ENCODE data around the gene EIF4A3. TPM values are rescaled to one million over a fixed set of nuclear protein-coding genes. Genes with fewer than 3 reads are reported as not detected.
A peak's percentile ranks its signal among the peaks of the same experiment; 100 is the strongest.

EIF4A3 gene
- total RNA-seq, 1 donor from 2014 or later: 76.6 TPM

DNA sequence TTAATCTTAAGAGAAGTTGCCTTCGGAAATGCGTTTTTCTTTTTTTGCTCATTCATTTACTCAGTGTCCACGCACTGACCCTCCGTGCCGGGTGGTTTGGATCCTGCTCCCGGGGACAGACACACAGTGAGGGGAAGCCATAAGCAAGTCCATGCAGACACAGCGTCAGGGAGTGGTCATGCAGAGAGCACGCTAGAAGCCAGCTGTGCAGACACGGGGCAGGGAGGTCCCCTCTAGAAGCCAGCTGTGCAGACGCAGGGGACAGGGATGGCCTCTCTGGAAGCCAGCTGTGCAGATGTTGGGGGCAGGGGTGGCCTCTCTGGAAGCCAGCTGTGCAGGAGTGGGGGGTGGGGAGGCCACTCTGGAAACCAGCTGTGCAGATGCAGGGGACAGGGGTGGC lies 40.8 kb downstream of the EIF4A3 start:
- no peak for DNase-seq (ENCODE audit: low spot score)
- peaks cover 7% of the 10 kb centered on the region for H3K4me1 Mint-ChIP-seq (ENCODE audit: unreplicated experiment)
- H3K9me3 Mint-ChIP-seq (ENCODE audit: unreplicated experiment): no peaks in the 10 kb centered on the region
- H3K36me3 Mint-ChIP-seq (ENCODE audit: low read depth, unreplicated experiment): peaks cover 13% of the 10 kb centered on the region
- peaks cover 9% of the 10 kb centered on the region for H3K27me3 Mint-ChIP-seq (ENCODE audit: unreplicated experiment)
- TF ChIP-seq, protein P1, sequence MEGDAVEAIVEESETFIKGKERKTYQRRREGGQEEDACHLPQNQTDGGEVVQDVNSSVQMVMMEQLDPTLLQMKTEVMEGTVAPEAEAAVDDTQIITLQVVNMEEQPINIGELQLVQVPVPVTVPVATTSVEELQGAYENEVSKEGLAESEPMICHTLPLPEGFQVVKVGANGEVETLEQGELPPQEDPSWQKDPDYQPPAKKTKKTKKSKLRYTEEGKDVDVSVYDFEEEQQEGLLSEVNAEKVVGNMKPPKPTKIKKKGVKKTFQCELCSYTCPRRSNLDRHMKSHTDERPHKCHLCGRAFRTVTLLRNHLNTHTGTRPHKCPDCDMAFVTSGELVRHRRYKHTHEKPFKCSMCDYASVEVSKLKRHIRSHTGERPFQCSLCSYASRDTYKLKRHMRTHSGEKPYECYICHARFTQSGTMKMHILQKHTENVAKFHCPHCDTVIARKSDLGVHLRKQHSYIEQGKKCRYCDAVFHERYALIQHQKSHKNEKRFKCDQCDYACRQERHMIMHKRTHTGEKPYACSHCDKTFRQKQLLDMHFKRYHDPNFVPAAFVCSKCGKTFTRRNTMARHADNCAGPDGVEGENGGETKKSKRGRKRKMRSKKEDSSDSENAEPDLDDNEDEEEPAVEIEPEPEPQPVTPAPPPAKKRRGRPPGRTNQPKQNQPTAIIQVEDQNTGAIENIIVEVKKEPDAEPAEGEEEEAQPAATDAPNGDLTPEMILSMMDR (IDR thresholded peaks at IDR 0.05; ENCODE audit: unreplicated experiment): no peak
- peak overlapping the region; percentile 40 for H3K27ac Mint-ChIP-seq (ENCODE audit: unreplicated experiment)
- no peak overlapping the region for H3K4me3 Mint-ChIP-seq (ENCODE audit: unreplicated experiment)

DNA sequence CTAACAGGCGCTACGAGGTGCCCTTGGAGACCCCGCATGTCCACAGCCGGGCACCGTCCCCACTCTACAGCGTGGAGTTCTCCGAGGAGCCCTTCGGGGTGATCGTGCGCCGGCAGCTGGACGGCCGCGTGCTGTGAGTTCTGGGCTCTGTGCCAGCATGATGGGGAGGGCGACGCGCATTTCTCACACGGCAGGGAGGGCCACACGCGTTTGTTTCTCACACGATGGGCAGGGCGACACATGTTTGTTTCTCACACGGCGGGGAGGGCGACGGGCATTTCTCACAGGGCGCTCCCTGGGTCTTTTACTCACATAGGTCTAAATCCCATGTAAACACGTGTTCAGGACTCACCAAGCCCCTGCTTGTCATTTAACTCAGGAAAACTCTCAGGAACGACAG lies 41.2 kb downstream of the EIF4A3 start:
- H3K4me1 Mint-ChIP-seq (ENCODE audit: unreplicated experiment): peaks cover 9% of the 10 kb centered on the region
- TF ChIP-seq, protein P1 (IDR thresholded peaks at IDR 0.05; ENCODE audit: unreplicated experiment): no peak
- H3K27me3 Mint-ChIP-seq (ENCODE audit: unreplicated experiment): peaks cover 11% of the 10 kb centered on the region
- no peak overlapping the region for H3K4me3 Mint-ChIP-seq (ENCODE audit: unreplicated experiment)
- H3K36me3 Mint-ChIP-seq (ENCODE audit: low read depth, unreplicated experiment): peaks cover 12% of the 10 kb centered on the region
- H3K9me3 Mint-ChIP-seq (ENCODE audit: unreplicated experiment): no peaks in the 10 kb centered on the region
- no peak for DNase-seq (ENCODE audit: low spot score)
- peak overlapping the region; percentile 40 for H3K27ac Mint-ChIP-seq (ENCODE audit: unreplicated experiment)

DNA sequence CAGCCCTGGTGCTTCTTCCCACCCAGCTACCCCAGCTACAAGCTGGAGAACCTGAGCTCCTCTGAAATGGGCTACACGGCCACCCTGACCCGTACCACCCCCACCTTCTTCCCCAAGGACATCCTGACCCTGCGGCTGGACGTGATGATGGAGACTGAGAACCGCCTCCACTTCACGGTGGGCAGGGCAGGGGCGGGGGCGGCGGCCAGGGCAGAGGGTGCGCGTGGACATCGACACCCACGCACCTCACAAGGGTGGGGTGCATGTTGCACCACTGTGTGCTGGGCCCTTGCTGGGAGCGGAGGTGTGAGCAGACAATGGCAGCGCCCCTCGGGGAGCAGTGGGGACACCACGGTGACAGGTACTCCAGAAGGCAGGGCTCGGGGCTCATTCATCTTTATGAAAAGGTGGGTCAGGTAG lies 42.0 kb downstream of the EIF4A3 start:
- H3K27ac Mint-ChIP-seq (ENCODE audit: unreplicated experiment): no peak overlapping the region
- no peak for DNase-seq (ENCODE audit: low spot score)
- peaks cover 9% of the 10 kb centered on the region for H3K4me1 Mint-ChIP-seq (ENCODE audit: unreplicated experiment)
- H3K27me3 Mint-ChIP-seq (ENCODE audit: unreplicated experiment): peaks cover 13% of the 10 kb centered on the region
- TF ChIP-seq, protein P1 (IDR thresholded peaks at IDR 0.05; ENCODE audit: unreplicated experiment): no peak
- peaks cover 12% of the 10 kb centered on the region for H3K36me3 Mint-ChIP-seq (ENCODE audit: low read depth, unreplicated experiment)
- no peaks in the 10 kb centered on the region for H3K9me3 Mint-ChIP-seq (ENCODE audit: unreplicated experiment)
- H3K4me3 Mint-ChIP-seq (ENCODE audit: unreplicated experiment): no peak overlapping the region

DNA sequence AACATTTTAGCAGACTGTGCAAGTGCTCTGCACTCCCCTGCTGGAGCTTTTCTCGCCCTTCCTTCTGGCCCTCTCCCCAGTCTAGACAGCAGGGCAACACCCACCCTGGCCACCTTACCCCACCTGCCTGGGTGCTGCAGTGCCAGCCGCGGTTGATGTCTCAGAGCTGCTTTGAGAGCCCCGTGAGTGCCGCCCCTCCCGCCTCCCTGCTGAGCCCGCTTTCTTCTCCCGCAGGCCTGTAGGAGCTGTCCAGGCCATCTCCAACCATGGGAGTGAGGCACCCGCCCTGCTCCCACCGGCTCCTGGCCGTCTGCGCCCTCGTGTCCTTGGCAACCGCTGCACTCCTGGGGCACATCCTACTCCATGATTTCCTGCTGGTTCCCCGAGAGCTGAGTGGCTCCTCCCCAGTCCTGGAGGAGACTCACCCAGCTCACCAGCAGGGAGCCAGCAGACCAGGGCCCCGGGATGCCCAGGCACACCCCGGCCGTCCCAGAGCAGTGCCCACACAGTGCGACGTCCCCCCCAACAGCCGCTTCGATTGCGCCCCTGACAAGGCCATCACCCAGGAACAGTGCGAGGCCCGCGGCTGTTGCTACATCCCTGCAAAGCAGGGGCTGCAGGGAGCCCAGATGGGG lies 42.5 kb downstream of the EIF4A3 start:
- H3K4me1 Mint-ChIP-seq (ENCODE audit: unreplicated experiment): peaks cover 9% of the 10 kb centered on the region
- peaks cover 14% of the 10 kb centered on the region for H3K27me3 Mint-ChIP-seq (ENCODE audit: unreplicated experiment)
- no peaks in the 10 kb centered on the region for H3K9me3 Mint-ChIP-seq (ENCODE audit: unreplicated experiment)
- H3K4me3 Mint-ChIP-seq (ENCODE audit: unreplicated experiment): no peak overlapping the region
- H3K27ac Mint-ChIP-seq (ENCODE audit: unreplicated experiment): no peak overlapping the region
- TF ChIP-seq, protein P1 (IDR thresholded peaks at IDR 0.05; ENCODE audit: unreplicated experiment): no peak
- H3K36me3 Mint-ChIP-seq (ENCODE audit: low read depth, unreplicated experiment): peaks cover 12% of the 10 kb centered on the region
- DNase-seq (ENCODE audit: low spot score): no peak

DNA sequence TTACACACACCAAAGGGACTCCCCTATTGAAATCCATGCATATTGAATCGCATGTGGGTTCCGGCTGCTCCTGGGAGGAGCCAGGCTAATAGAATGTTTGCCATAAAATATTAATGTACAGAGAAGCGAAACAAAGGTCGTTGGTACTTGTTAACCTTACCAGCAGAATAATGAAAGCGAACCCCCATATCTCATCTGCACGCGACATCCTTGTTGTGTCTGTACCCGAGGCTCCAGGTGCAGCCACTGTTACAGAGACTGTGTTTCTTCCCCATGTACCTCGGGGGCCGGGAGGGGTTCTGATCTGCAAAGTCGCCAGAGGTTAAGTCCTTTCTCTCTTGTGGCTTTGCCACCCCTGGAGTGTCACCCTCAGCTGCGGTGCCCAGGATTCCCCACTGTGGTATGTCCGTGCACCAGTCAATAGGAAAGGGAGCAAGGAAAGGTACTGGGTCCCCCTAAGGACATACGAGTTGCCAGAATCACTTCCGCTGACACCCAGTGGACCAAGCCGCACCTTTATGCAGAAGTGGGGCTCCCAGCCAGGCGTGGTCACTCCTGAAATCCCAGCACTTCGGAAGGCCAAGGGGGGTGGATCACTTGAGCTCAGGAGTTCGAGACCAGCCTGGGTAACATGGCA lies 43.4 kb downstream of the EIF4A3 start:
- peaks cover 8% of the 10 kb centered on the region for H3K36me3 Mint-ChIP-seq (ENCODE audit: low read depth, unreplicated experiment)
- TF ChIP-seq, protein P1 (IDR thresholded peaks at IDR 0.05; ENCODE audit: unreplicated experiment): no peak
- DNase-seq (ENCODE audit: low spot score): no peak
- H3K9me3 Mint-ChIP-seq (ENCODE audit: unreplicated experiment): no peaks in the 10 kb centered on the region
- H3K4me1 Mint-ChIP-seq (ENCODE audit: unreplicated experiment): peaks cover 9% of the 10 kb centered on the region
- H3K4me3 Mint-ChIP-seq (ENCODE audit: unreplicated experiment): no peak overlapping the region
- H3K27me3 Mint-ChIP-seq (ENCODE audit: unreplicated experiment): peaks cover 12% of the 10 kb centered on the region
- no peak overlapping the region for H3K27ac Mint-ChIP-seq (ENCODE audit: unreplicated experiment)
